ENCODE results near the gene NCEH1. TPM values are rescaled to one million over a fixed set of nuclear protein-coding genes. Genes with fewer than 3 reads are reported as not detected.

Gene NCEH1
- total and polyA plus RNA-seq, 2 experiments from 2014 or later: 1.8 to 4.9 TPM

DNA sequence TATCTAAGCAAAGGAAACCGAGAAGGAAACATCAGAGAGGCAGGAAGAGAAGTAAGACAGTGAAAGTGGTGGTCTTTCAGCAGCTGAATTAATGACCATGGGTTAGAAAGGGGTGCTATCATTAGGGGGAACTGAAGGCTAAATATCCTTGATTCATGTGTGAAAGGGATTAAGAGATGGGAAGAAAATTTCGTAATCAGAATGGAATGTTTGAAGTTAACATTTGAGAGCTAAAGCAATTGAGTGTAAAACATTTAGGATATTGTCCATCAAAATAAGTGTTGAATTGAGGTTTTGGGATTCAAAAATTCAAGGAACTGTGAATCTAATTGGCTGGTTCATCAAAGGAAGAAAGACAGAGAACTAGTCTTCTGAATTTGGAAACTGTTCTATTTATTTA, 35.6 kb upstream of the NCEH1 start:
- TF ChIP-seq NANOG (IDR thresholded peaks at IDR 0.05; ENCODE audit: borderline replicate concordance): no peak
- TF ChIP-seq, protein P1, sequence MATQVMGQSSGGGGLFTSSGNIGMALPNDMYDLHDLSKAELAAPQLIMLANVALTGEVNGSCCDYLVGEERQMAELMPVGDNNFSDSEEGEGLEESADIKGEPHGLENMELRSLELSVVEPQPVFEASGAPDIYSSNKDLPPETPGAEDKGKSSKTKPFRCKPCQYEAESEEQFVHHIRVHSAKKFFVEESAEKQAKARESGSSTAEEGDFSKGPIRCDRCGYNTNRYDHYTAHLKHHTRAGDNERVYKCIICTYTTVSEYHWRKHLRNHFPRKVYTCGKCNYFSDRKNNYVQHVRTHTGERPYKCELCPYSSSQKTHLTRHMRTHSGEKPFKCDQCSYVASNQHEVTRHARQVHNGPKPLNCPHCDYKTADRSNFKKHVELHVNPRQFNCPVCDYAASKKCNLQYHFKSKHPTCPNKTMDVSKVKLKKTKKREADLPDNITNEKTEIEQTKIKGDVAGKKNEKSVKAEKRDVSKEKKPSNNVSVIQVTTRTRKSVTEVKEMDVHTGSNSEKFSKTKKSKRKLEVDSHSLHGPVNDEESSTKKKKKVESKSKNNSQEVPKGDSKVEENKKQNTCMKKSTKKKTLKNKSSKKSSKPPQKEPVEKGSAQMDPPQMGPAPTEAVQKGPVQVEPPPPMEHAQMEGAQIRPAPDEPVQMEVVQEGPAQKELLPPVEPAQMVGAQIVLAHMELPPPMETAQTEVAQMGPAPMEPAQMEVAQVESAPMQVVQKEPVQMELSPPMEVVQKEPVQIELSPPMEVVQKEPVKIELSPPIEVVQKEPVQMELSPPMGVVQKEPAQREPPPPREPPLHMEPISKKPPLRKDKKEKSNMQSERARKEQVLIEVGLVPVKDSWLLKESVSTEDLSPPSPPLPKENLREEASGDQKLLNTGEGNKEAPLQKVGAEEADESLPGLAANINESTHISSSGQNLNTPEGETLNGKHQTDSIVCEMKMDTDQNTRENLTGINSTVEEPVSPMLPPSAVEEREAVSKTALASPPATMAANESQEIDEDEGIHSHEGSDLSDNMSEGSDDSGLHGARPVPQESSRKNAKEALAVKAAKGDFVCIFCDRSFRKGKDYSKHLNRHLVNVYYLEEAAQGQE (IDR thresholded peaks at IDR 0.05; ENCODE audit: unreplicated experiment): no peak
- TF ChIP-seq ETS1 (IDR thresholded peaks at IDR 0.05): no peak
- Histone ChIP-seq H3K4me1 (ENCODE audit: insufficient read depth) (peaks cover 33% of the 10 kb centered on the region), H3K27ac (ENCODE audit: low read depth) (no peak overlapping the region), H3K4me3 (no peak overlapping the region), H3K27me3 (ENCODE audit: insufficient read depth) (no peaks in the 10 kb centered on the region), H3K4me2 (no peak overlapping the region), H4K20me1 (replicated peaks; ENCODE audit: insufficient read depth) (no peaks in the 10 kb centered on the region), H3F3A (replicated peaks; ENCODE audit: low read depth) (no peaks in the 10 kb centered on the region), H3K79me2 (replicated peaks; ENCODE audit: insufficient read depth) (peaks cover 6% of the 10 kb centered on the region), H3K9me2 (ENCODE audit: insufficient read depth) (no peaks in the 10 kb centered on the region), H2AFZ (peak overlapping the region; percentile 72), H3K36me3 (ENCODE audit: insufficient read depth) (no peaks in the 10 kb centered on the region)
- ATAC-seq (no peak), DNase-seq (ENCODE audit: low spot score) (no peak)
- peaks cover 5% of the 10 kb centered on the region for H3K27me3 Mint-ChIP-seq (ENCODE audit: insufficient read depth, low read depth, poor library complexity)
- H3K4me3 Mint-ChIP-seq: no peak overlapping the region
- H3K36me3 Mint-ChIP-seq (ENCODE audit: low read depth): no peaks in the 10 kb centered on the region; the same call in 2 of the 3 replicates
- no peak overlapping the region; the same call in 1 of the 2 replicates for H3K27ac Mint-ChIP-seq
- H3K9me3 Mint-ChIP-seq: no peaks in the 10 kb centered on the region
- peaks cover 27% of the 10 kb centered on the region for H3K4me1 Mint-ChIP-seq

- Histone ChIP-seq H3K27me3 (ENCODE audit: insufficient read depth) (no peaks in the 10 kb centered on the region), H3F3A (replicated peaks; ENCODE audit: low read depth) (no peaks in the 10 kb centered on the region), H3K4me3 (no peak overlapping the region), H3K27ac (ENCODE audit: low read depth) (no peak overlapping the region), H4K20me1 (replicated peaks; ENCODE audit: insufficient read depth) (no peaks in the 10 kb centered on the region), H3K36me3 (ENCODE audit: insufficient read depth) (no peaks in the 10 kb centered on the region), H3K9me2 (ENCODE audit: insufficient read depth) (no peaks in the 10 kb centered on the region), H3K79me2 (replicated peaks; ENCODE audit: insufficient read depth) (no peaks in the 10 kb centered on the region), H2AFZ (no peak overlapping the region), H3K4me2 (no peak overlapping the region), H3K4me1 (ENCODE audit: insufficient read depth) (peaks cover 11% of the 10 kb centered on the region)
- no peaks in the 10 kb centered on the region for H3K36me3 Mint-ChIP-seq (ENCODE audit: low read depth)
- H3K4me3 Mint-ChIP-seq: no peak overlapping the region
- no peak for ATAC-seq
- H3K9me3 Mint-ChIP-seq: no peaks in the 10 kb centered on the region
- peaks cover 6% of the 10 kb centered on the region for H3K27me3 Mint-ChIP-seq (ENCODE audit: insufficient read depth, low read depth, poor library complexity)
- H3K27ac Mint-ChIP-seq: no peak overlapping the region
- DNase-seq (ENCODE audit: low spot score): no peak
- peaks cover 10% of the 10 kb centered on the region; the same call in 2 of the 3 replicates for H3K4me1 Mint-ChIP-seq
- TF ChIP-seq CTCF (conservative IDR thresholded peaks at IDR 0.05; ENCODE audit: low read depth in 2 of 2) (no peak), ZNF114 (CRISPR knock-in tag; IDR thresholded peaks at IDR 0.05) (no peak), JUNB (IDR thresholded peaks at IDR 0.05; ENCODE audit: unreplicated experiment) (no peak), ZNF331 (CRISPR knock-in tag; IDR thresholded peaks at IDR 0.05; ENCODE audit: low read depth) (no peak), EZH2phosphoT487 (IDR thresholded peaks at IDR 0.05; ENCODE audit: unreplicated experiment) (no peak), EZH2 (IDR thresholded peaks at IDR 0.05; ENCODE audit: low read depth, unreplicated experiment) (no peak), NANOG (IDR thresholded peaks at IDR 0.05; ENCODE audit: borderline replicate concordance) (no peak)
Measured at GRCh38 chr3:172739462-172739861, 28.6 kb upstream of the NCEH1 start.
